ENCODE measurements around the gene ZNF516.

The ZNF516 gene

GRCh38 chr18:76453932-76454331, 41.1 kb downstream of the ZNF516 start:
- DNase-seq (ENCODE audit: low spot score), result no peak

DNA sequence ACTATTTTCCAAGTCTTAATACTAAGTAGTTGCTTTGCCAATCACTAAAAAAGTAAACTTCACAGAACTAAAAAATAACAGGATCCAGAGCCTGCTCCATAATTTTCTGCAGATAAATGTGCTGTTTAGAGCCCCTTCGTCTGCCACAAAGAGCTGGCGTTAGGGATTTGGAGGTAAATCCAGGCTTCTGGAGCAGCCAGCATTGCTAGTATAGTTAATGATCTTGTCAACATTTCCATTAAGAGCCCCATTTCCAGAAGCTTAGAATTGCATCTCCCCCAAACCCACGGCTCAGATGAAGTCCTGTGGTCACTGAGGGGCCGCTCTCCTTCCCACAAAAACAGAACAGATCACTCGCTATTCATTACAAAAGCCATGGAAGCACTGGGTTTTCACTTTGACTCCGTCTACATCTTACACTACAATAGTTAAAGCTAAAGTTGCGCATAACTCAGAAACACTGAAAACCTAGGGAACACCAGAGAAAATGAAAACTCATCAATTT, 41.9 kb downstream of the ZNF516 start:
- DNase-seq (ENCODE audit: low spot score), result no peak

GRCh38 chr18:76452357-76452756, 42.7 kb downstream of the ZNF516 start:
- DNase-seq (ENCODE audit: low spot score), result no peak

GRCh38 chr18:76451396-76452331, 43.4 kb downstream of the ZNF516 start:
- DNase-seq (ENCODE audit: low spot score), result peak; percentile 66

GRCh38 chr18:76450452-76451395, 44.3 kb downstream of the ZNF516 start:
- peak; percentile 65 for DNase-seq (ENCODE audit: low spot score)

DNA sequence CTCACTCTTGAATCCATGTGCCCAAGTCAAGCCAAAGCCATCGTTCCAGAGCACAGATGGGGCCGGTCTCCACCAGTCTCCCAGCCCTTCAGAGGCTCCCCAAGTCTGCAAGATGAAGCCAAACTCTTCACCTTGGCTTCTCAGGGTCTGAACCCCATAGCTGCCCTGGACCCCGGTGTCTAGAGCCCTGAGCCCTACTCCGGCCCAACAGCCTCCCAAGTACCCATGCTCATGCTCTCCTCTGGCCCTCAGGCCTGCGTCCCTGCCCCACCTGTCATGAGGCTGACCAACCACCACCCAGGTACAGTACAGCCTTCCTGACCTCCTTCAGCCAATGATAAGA, 46.0 kb downstream of the ZNF516 start:
- DNase-seq (ENCODE audit: low spot score), result no peak

GRCh38 chr18:76448256-76449110, 46.6 kb downstream of the ZNF516 start:
- no peak for DNase-seq (ENCODE audit: low spot score)

GRCh38 chr18:76447258-76447890, 47.7 kb downstream of the ZNF516 start:
- no peak for DNase-seq (ENCODE audit: low spot score)

DNA sequence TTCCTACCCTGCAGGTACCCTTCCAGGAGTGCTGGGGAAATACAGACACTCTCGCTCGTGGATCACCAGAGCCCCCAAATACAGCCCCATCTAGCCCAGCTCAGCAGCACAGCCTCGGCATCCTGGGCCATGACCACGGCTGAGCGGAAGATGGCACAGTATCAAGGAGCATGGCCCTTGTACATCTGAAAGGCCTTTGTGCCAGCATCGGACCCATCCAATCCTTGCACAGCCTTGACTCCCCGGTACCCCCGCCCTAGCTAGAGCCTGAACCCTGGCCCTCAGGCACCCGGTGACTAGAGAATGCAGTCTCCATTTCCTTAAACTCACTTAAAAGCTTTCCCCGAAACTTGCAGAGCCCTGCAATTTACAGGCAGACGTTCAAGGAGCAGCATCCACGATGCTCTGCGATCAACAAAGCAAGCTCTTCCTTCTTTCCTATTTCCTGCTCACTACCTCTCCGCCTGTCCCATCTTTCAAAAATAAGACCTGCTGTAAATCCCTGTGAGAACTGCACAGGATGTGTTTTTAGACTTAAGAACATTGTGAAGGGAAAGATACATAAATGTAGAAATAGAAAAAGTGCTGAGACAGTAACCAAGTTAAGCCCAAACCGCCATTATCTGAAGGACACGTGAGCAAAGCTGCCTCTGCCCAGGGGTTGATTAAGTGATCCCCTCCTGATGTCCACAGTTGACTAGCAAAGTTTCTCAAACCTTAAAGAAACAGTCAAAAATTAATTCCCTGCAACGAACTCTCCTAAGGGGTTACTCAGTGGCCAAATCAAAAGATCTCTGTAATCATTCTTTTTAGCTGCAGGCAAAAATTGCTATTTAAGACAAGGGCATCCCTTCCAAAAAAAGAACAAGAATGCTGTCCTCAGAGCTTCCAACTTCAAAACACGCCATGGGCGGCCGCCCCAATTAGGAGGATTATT, 48.5 kb downstream of the ZNF516 start:
- DNase-seq (ENCODE audit: low spot score), result no peak

DNA sequence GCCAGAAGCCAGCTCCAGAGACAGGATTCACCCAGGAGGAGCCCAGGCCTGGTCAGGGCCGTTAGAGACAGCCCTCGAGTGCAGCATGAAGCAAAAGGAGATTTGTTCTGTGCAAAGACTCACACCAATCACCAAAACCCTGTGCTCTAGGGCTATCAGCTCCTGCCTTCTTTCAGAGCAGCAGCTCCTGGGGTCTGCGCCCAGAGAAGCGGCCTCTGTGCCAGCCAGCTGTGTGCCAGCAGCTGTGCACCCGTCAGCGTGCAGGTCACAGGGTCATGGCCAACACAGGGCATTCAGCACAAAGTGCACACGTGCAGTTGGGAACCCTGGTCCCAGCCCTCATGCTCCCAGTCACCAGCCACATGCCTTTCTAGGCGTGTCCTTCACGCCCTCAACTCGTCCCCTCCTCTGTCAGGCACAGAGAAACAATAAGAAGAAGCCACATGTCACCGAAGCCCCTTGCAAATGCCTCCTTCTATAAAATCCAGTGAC, 49.3 kb downstream of the ZNF516 start:
- no peak for DNase-seq (ENCODE audit: low spot score)

DNA sequence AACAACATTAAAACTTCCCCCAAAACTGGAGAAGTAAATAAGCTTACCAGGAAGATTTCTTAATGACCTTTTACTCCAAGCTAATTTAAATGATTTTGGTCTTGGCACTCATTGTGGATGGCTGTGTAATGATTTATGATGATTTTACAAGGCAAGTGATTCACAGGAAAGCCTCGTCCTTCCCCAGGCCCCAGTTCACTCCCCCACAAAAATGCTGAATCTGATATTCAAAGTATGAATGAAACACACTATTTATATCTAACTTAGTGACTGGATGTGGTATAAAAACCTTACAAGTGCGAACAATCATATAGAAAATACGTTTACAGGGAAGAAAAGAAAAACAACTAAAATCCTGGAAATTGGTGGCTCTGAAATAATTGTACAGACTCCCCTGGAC, 49.8 kb downstream of the ZNF516 start:
- no peak for DNase-seq (ENCODE audit: low spot score)

- DNase-seq (ENCODE audit: low spot score), result no peak
Observed at GRCh38 chr18:76444446-76445105, 50.5 kb downstream of the ZNF516 start.

- DNase-seq (ENCODE audit: low spot score), result no peak
Observed at GRCh38 chr18:76443519-76444445, 51.3 kb downstream of the ZNF516 start.

- no peak for DNase-seq (ENCODE audit: low spot score)
Observed at GRCh38 chr18:76442413-76443171, 52.5 kb downstream of the ZNF516 start.

- no peak for DNase-seq (ENCODE audit: low spot score)
Observed at GRCh38 chr18:76441668-76442412, 53.2 kb downstream of the ZNF516 start.

DNA sequence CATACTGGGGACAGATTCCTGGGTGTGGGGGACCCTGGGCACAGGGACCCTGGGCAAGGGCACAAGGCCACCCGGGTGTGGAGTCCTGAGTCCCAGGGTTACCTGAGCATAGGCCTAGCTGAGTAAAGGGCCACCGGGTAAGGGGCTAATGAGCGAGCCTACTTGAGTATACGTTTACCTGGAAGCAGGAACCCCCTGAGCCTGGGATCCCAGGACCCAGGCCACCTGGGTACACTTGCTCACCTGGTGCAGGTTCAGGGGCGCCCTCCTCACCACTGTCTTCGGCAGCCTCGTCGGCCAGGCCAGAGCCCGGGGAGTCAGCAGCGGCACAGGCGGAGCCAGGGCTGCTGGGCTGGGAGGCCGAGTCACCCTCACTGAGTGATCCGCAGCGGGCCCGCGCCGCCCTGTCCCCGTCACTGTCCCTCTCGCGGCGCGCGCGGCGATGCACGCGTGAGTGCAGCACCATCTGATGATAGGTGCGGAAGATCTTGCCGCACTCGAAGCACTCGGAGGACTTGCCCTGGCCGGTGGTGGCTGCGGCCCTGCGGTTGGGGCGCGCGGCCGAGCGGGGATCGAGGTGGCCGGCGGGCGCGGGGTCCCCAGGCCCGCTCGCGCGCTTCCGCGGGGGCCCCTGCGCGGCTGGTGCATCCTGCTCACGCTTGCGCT, 53.9 kb downstream of the ZNF516 start:
- DNase-seq (ENCODE audit: low spot score), result no peak
